Esophagus muscularis mucosa (tissue), 4 donors: Measurements from ENCODE around the gene CLCN7. TPM values are rescaled to one million over a fixed set of nuclear protein-coding genes. Genes with fewer than 3 reads are reported as not detected.

ENCODE experiments used
- DNase-seq: peaks from one replicate; pipeline ENCODE4 v3.0.0-alpha.2; 2017; ENCODE audit errors: extremely low spot score
- H3K27ac ChIP-seq, 4 donors: fragments of 200-600 bp; sonication (generic); replicated peaks in 1 of 4; 1 replicate in 3 of 4; 2 replicates in 1 of 4; pipeline ENCODE4 v1.5.1; 2016 to 2019; ENCODE audit warnings: mild to moderate bottlenecking in 1 of 4
- H3K27me3 ChIP-seq, 4 donors: fragments of 200-600 bp; sonication (generic); one replicate each; pipeline versions ENCODE4 v1.5.1 to v1.6.0; 2016 to 2019
- H3K36me3 ChIP-seq, 4 donors: fragments of 200-600 bp; sonication (generic); one replicate each; pipeline ENCODE4 v1.5.1; 2016 to 2019
- H3K4me1 ChIP-seq, 4 donors: fragments of 200-600 bp; sonication (generic); one replicate each; pipeline ENCODE4 v1.5.1; 2016 to 2019
- H3K4me3 ChIP-seq, 4 donors: fragments of 200-600 bp; sonication (generic); 1 replicate in 2 of 4; 2 replicates in 2 of 4; pipeline ENCODE4 v1.5.1; 2016 to 2019; ENCODE audit warnings: mild to moderate bottlenecking in 4 of 4, moderate library complexity in 1 of 4
- H3K9me3 ChIP-seq, 4 donors: fragments of 200-600 bp; sonication (generic); 1 replicate in 3 of 4; 2 replicates in 1 of 4; pipeline ENCODE4 v1.5.1; 2016 to 2019
- EP300 ChIP-seq: sonication (generic); formaldehyde crosslinking; IDR thresholded peaks from one replicate; pipeline ENCODE4 v1.6.1; 2017; ENCODE audit warnings: antibody characterized with exemption
- POLR2A ChIP-seq: fragments of 450-650 bp; IDR thresholded peaks from one replicate; pipeline ENCODE4 v1.6.1; 2017; ENCODE audit warnings: antibody characterized with exemption, moderate library complexity, mild to moderate bottlenecking, low read depth
- POLR2AphosphoS5 ChIP-seq, 2 donors: sonication (generic); formaldehyde crosslinking; IDR thresholded peaks; one replicate each; pipeline ENCODE4 v1.6.1; 2017; ENCODE audit warnings: antibody characterized with exemption in 2 of 2
- WGBS: methylation state at CpG from one replicate; pipeline ENCODE4 v1.1.5; 2018; 5-methylcytosine and 5-hydroxymethylcytosine counted together
- intact Hi-C: fragments of 100-400 bp; cut with DNase I; formaldehyde crosslinking; loops from one replicate; pipeline ENCODE4 v1.15.1; 2023
- total RNA-seq, 4 donors: library from RNA; depleted of rRNA; stranded (reverse); fragments of >200 nt; gene quantifications; one replicate each; pipeline versions ENCODE4 v1.1.0 to v1.2.1, GENCODE V29; 2016
- TF ChIP-seq, protein P1 (sequence below), 3 experiments: fragments of 200-600 bp in 2 of 3; fragments of 450-650 bp in 1 of 3; sonication (generic) in 2 of 3; IDR thresholded peaks; one replicate each; pipeline ENCODE4 v1.5.1; 2017 to 2019; ENCODE audit warnings: antibody characterized with exemption in 3 of 3, mild to moderate bottlenecking in 2 of 3, moderate library complexity in 1 of 3

The CLCN7 gene
- total RNA-seq, 4 donors from 2014 or later, result 41.5 to 130 (median 71.9) TPM

DNA sequence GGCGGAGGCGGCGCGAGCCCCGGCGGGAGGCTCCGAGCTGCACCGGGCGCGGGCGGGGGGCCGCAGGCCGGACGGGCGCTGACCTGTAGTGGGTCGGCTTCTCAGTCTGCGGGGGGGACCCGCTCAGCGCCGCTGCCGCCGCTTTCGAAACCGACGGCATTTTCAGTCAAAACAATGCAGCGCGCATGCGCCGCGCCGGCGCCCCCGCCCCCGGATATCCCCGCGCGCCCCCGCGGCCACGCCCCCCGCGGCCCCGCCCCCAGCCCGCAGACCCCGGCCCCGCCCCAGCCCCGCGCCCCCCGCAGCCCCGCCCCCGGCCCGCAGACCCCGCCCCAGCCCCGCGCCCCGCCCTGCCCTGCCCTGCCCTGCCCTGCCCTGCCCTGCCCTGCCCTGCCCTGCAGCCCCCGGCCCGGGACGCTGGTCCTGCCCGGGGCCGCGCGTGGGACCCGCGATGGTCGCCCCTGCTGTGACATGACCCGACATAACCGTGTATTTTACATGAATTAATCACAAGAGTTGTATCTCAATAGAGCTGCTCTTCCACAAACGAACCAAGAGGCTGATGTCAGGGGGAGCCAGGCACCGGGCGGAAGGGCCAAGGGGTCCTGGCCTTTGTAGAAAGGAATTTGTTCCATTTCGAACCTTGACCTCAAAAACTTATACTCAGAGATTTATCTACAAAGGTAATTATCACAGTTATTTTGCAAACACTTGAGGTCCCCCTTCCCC lies 60.1 kb downstream of the CLCN7 start, which contains the start of gene UNKL:
UNKL (minus strand) TSS at position 173 of the 729 bp plus-strand sequence; CDS start at position 160, 13 bp downstream.
- TF ChIP-seq POLR2AphosphoS5 (IDR thresholded peaks at IDR 0.05) (no peak), POLR2A (no peak), EP300 (no peak)
- TF ChIP-seq, protein P1, sequence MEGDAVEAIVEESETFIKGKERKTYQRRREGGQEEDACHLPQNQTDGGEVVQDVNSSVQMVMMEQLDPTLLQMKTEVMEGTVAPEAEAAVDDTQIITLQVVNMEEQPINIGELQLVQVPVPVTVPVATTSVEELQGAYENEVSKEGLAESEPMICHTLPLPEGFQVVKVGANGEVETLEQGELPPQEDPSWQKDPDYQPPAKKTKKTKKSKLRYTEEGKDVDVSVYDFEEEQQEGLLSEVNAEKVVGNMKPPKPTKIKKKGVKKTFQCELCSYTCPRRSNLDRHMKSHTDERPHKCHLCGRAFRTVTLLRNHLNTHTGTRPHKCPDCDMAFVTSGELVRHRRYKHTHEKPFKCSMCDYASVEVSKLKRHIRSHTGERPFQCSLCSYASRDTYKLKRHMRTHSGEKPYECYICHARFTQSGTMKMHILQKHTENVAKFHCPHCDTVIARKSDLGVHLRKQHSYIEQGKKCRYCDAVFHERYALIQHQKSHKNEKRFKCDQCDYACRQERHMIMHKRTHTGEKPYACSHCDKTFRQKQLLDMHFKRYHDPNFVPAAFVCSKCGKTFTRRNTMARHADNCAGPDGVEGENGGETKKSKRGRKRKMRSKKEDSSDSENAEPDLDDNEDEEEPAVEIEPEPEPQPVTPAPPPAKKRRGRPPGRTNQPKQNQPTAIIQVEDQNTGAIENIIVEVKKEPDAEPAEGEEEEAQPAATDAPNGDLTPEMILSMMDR (IDR thresholded peaks at IDR 0.05), result no peak
- intact Hi-C loops, result no loop called here
- WGBS, result 13% methylated on average over 5 of the region's 72 CpGs
- Histone ChIP-seq H3K9me3 (no peaks in the 10 kb centered on the region), H3K27me3 (no peaks in the 10 kb centered on the region), H3K36me3 (peaks cover 0 to 39% (median 28%) of the 10 kb centered on the region in 4 donors), H3K27ac (peak within 1 kb of the TSS; percentile 76 to 94 (median 88)), H3K4me1 (peaks cover 11 to 54% (median 39%) of the 10 kb centered on the region in 4 donors), H3K4me3 (peak within 1 kb of the TSS; percentile 69 to 97 (median 94))
- DNase-seq, result no peak

- H3K4me1 ChIP-seq, result peaks cover 5 to 49% (median 32%) of the 10 kb centered on the region in 4 donors
- 5% methylated on average over 11 of the region's 85 CpGs for WGBS
- TF ChIP-seq POLR2AphosphoS5 (IDR thresholded peaks at IDR 0.05), result no peak
- TF ChIP-seq, protein P1 (IDR thresholded peaks at IDR 0.05), result peak; percentile 51 to 70 (median 53)
- TF ChIP-seq EP300, result no peak
- no peak for TF ChIP-seq POLR2A
- no peaks in the 10 kb centered on the region for H3K27me3 ChIP-seq
- peaks cover 0 to 39% (median 31%) of the 10 kb centered on the region in 4 donors for H3K36me3 ChIP-seq
- H3K27ac ChIP-seq, result peak overlapping the region; percentile 76 to 94 (median 88)
- intact Hi-C loops, result no loop called here
- DNase-seq, result no peak
- peak overlapping the region; percentile 69 to 97 (median 94) for H3K4me3 ChIP-seq
- no peaks in the 10 kb centered on the region for H3K9me3 ChIP-seq
Observed at GRCh38 chr16:1413684-1414531, 60.9 kb downstream of the CLCN7 start.

DNA sequence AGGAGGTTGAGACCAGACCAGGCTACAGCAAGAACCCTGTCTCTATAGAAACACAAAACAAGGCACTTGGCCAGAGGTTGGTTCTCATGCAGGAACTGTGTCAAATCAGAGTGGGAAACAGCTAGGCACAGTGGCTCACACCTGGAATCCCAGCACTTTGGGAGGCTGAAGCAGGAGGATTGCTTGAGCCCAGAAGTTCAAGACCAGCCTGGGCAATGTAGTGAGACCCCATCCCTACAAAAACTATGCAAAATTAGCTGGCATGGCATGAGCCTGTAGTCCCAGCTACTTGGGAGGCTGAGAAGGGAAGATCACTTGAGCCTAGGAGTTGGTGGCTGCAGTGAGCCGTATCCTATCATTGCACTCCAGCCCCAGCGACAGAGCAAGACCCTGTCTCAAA lies 62.0 kb downstream of the CLCN7 start:
- H3K4me3 ChIP-seq, result no peak overlapping the region
- 79% methylated on average over 2 of the region's 2 CpGs for WGBS
- DNase-seq, result no peak

GRCh38 chr16:1408171-1408837 lies 66.5 kb downstream of the CLCN7 start:
- WGBS, result 9% methylated on average over 19 of the region's 42 CpGs
- intact Hi-C loops, result loop anchor here (10.0 kb wide), 1 partner anchor 296 kb away; the partner anchor contains the start of gene MAPK8IP3
- peaks cover 6 to 65% (median 46%) of the 10 kb centered on the region in 4 donors for H3K36me3 ChIP-seq
- no peaks in the 10 kb centered on the region for H3K27me3 ChIP-seq
- H3K4me1 ChIP-seq, result peaks cover 14 to 46% (median 33%) of the 10 kb centered on the region in 4 donors
- peak overlapping the region; percentile 45 to 59 (median 52) for H3K4me3 ChIP-seq
- H3K9me3 ChIP-seq, result no peaks in the 10 kb centered on the region
- TF ChIP-seq POLR2A (no peak), POLR2AphosphoS5 (IDR thresholded peaks at IDR 0.05) (peak in 1 of 2 donors; percentile 80)
- TF ChIP-seq, protein P1 (IDR thresholded peaks at IDR 0.05), result peak in 1 of 3 experiments; percentile 18
- peak; percentile 99 for DNase-seq
- H3K27ac ChIP-seq, result peak overlapping the region; percentile 42 to 62 (median 58)

More for the DNA sequence above, 62.0 kb downstream of the CLCN7 start:
- H3K9me3 ChIP-seq, result no peaks in the 10 kb centered on the region
- H3K36me3 ChIP-seq, result peaks cover 0 to 32% (median 27%) of the 10 kb centered on the region in 4 donors
- no peak overlapping the region for H3K27ac ChIP-seq
- intact Hi-C loops, result no loop called here
- H3K27me3 ChIP-seq, result no peaks in the 10 kb centered on the region
- H3K4me1 ChIP-seq, result peaks cover 14 to 50% (median 38%) of the 10 kb centered on the region in 4 donors
- TF ChIP-seq, protein P1 (IDR thresholded peaks at IDR 0.05), result no peak
- TF ChIP-seq POLR2A (no peak), POLR2AphosphoS5 (IDR thresholded peaks at IDR 0.05) (no peak), EP300 (no peak)
